Cerebellar cortex (tissue), 1 donor: ENCODE data around the gene CHAC2.
"Not testable (repeated sequence)": the region's sequence is repeated elsewhere in the genome, so short reads cannot be mapped to it uniquely, and the experiment has no call there.

ENCODE experiments used
- DNase-seq: peaks from one replicate; pipeline ENCODE4 v3.0.0-alpha.2; 2015; ENCODE audit warnings: low spot score

Gene CHAC2

DNA sequence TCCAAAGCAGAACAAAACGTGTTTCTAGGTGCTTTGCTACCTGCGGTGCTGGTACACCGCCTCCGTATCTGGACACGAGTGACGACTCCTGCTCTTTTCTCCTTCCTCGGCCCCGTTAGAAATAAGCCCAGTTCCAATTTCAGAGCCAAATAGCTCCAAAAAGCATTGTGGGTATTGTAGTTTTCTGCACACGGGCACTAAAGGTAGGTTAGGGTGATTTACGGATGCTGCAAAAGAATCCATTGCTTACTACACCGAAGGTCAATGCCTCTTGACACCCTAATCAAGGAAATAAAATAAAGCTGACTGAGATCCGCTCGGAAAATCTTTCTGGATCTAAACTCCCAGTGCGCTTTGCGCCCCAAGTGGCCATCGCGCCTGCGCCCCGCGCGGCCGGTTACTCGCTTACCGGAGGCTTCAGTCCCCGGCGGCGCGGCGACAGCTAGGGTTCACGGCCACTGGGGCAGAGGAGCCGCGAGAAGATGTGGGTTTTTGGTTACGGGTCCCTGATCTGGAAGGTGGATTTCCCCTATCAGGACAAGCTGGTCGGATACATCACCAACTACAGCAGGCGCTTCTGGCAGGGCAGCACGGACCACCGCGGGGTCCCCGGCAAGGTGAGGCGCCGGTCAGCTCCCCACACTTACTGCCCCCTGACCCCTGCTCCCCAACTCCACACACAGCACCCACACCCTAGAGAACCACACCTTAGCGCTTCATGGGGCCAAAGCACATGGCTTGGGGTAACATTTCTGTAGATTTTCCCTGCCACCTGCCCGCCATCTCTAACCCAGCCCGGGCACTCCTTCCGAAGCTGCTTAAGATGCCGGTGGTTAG lies at the start of gene CHAC2:
Gene CHAC2, plus strand, starts transcription at position 400 of the 837 bp plus-strand sequence. Its CDS starts 83 bp downstream, at position 483.
- DNase-seq: peak; percentile 86

DNA sequence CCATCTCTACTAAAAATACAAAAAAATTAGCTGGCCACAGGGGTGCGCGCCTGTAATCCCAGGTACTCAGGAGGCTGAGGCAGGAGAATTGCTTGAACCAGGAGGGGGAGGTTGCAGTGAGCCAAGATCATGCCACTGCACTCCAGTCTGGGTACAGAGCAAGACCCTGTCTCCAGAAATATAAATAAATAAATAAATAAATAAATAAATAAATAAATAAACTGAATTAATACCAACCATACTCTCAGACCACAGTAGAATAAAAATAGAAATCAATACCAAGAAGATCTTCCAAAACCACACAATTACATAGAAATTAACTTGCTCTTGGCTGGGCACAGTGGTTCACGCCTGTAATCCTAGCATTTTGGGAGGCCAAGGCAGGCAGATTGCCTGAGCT lies 46.7 kb upstream of the CHAC2 start:
- not testable (repeated sequence) for DNase-seq

DNA sequence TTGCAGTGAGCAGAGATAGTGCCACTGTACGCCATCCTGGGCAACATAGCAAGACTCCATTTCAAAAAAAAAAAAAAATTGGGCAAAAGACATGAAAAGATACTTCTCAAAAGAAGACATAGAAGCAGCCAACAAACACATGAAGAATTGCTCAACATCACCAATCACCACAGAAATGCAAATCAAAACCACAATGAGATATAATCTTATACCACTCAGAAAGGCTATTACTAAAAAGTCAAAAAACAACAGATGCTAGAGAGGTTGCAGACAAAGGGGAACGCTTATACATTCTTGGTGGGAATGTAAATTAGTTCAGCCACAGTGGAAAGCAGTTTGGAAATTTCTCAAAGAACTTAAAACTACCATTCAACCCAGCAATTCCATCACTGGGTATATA lies 43.1 kb upstream of the CHAC2 start:
- DNase-seq: no peak

DNA sequence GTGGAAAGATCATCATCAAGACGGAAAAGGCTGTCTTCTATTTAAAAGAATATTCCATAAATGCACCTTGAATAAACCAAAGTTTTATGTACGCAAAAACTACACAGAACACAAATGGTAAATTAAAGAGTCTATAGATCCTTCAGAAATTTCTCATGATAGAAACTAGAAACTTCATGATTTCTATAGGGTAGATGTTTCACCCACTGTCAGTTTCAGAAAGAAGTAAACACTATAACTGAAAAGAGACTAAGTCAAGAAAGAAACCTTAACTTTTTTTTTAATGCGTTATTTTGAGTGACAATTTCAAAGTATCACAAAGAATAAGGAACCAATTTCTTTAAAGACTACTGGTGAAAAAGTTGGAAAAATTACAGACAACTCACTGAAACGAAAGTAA lies 41.9 kb upstream of the CHAC2 start:
- no peak for DNase-seq

DNA sequence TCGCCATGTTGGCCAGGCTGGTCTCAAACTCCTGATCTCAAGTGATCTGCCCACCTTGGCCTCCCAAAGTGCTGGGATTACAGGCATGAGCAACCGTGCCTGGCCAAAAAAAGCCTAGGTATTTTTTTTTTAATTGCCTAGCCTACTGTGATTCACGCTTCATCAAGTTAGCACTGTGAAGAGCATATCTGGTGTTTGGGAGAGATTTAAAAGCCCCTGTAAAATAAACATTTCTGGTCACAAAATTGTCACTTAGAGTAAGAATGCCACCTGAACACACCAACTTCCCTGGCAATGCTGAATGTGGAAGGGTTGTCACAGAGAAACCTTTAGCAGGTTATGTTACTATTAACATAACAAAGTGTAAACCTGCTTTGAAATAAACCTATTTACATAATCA lies 39.7 kb upstream of the CHAC2 start:
- DNase-seq: no peak

DNA sequence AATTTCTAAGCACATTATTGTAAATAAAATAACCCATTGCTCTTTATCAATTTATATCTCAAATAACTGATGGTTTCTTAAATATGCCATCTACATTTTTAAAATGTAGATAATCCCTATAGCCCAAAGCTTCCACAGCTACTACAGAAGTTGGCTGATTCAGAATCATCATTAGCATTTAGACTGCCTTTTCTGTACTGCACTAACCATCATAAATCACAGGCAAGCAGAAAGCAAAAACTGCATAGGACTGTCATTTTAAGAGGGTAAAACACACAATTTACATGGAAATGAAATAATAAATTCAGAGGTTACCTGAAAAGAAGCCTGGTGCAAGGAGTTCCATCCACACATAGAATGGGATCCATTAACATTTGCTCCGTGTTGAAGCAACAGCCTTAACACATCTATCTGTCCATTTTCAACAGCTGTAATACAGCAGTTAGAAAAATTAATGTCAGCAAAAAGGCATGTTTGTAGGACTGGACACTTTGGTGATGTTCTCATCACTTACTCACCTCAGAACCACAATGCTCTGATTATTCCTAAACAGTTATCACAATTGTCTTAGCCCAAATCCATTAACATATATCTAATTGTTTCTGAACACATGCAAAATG lies 38.4 kb upstream of the CHAC2 start:
- no peak for DNase-seq

DNA sequence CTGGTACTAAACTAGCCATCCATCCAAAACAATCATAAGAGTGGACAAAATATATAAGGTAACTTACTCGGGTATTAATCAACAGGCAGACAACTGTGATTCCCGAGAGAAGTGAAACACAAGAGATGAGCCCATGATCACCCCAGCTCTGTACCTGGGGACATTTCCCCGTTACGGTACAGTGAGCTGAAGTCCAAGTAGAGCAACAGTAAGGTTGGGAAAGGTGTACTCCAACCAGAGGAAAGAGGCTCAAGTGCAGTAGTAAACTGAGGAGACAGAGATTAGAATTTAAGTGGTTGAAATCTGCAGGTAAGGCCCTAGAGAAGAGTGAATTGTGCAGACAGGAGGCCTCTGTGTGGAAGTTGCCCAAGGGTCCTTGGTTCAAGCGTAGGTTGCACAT lies 30.5 kb upstream of the CHAC2 start:
- DNase-seq: no peak

DNA sequence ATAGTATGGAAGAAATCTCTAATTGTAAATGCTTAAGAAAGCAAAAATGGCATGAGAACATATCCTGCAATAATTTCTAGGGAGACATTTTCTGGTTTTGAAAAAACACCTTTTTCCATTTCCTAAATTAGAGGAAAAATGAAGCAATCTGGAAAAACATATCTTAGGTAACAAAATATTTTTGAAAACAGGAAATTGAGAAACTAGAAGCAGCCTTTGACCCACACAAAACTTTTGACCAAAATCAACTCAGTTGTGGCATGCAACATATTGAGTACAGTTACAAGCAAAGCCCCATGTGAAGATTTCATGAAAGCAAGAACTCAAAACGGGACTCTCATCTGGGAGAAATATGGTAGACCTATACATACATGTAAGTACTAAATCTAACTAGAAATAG lies 28.6 kb upstream of the CHAC2 start:
- no peak for DNase-seq

DNA sequence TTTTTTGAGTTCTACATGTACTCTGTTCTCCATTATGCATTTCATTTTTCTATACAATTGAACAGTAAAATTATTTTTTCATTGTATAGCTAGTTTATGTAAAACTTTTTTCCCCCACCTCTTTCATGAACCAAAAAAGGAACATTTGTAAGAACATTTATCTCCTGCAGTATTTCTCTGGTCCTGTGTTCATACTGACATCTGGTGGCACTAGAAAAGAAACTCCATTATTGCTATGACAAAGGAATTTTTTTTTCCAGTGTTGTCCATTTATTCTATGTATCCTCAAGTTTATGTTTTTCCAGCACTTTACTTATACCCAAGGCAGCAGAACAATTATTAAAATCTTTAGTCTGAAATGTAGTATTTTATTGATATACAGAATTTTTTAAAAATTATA lies 27.4 kb upstream of the CHAC2 start:
- peak; percentile 38 for DNase-seq

DNA sequence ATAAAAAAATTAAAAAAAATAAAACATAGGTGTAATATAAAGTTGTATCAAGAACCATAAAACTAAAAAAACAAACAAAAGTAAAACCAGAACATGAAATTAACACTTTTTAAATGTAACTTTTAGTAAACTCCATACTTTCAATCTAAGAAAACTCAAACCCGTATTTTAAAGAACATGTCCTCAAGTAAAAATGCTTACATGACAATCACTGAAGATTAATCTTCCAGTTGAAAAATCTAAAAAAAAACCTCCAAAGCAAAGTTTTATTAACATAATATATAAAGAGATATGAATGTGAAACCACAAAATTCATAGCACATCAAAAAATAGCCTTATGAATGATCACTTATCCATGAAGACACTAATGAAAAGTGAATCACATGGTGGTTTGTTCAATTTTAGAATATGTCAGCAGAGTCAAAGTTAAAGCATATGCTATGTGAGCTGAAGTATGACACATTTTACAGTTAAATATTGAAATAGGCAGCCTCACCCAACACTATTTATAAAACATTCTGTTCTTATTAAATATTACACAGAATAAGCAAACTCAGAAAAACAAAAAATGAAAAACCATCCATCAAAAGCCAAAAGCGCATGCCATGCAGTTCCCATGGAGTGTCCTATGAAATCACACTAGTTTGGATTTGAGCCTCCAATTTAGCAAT lies 23.1 kb upstream of the CHAC2 start:
- DNase-seq: no peak

DNA sequence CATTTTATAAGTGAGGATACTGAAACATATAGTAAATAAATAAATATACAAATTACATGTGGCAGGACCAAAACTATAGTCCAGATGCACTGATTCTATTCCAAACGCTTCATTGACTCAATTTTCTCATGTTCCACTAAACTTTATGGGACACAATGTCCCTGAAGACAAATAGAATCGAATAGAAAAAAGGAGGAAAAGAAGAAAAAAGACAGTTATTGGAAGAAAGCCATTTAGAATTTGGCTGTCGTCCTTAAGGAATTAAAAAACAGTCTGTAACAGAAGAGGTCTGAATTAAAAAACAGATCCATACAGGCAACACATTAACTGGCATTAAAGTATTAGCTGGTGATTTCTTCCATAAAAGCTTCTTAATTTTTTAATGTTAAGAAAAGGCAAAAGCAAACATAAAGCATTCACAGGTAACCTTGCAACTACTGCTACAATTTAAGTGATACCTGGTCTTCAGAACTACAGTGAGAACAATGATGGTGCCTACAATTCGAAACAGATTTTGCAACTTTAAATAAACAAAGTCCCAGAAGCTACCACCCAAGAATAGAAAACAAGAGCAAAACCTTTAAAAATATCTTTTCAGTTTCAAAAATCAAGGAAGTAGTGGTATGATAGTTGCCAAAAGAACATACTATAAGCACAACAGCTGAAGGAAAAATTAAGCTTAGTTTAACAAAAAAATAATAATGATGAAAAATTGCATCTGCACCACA lies 17.4 kb upstream of the CHAC2 start:
- no peak for DNase-seq

DNA sequence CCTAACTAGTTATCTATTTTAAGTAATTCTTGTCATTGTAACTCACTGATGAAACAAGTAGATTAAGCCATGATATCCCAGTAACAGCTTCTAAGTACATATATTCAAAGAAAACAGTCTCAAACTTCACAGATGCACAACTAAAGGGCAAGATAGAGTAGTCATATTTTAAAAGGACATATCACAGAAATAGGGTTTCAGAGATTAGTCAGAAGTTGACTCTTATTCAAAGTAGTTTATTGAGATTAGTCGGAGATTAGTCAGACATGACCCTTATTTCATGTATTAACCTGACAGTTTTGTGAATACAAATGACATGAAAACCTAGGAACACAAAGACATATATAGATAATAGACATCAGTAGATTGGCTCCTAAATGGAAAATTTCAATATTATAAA lies 15.9 kb upstream of the CHAC2 start:
- DNase-seq: no peak

DNA sequence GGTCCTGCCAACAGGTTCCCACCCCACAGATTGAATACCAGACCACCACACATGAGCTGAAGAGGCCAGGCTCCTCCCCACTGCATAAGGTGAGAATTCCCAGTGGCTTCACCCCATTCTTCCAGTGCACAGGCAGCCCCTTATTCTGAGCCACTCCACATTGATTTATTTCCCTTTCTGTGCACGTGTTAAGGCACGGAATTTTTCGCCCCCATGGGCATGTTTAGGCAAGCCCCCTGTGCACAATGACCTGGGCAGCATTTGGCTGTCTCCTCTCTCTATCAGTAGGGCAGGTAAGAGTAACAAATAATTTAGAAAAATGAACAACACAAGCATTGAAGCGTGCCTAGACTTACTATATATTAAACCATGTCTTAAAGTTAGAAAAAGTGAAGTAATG lies 15.2 kb upstream of the CHAC2 start:
- no peak for DNase-seq

DNA sequence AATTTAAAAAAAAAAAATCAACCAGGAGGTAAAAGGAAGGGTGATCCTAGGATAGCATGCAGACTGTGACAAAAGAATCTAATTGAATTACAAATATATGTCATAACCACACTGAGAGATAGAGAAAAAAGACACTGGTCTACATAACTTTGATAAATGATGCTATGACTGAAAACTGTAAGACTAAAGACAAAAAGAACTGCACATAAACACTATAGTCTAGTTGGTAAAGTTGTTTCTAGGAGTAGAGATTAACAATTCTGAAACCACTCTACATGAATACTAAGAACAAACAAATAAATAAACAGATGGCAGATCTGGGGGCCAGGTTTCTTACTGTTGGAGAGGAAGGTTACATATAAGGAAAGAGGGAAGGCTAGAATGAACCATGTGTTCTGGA lies 14.6 kb upstream of the CHAC2 start:
- no peak for DNase-seq

DNA sequence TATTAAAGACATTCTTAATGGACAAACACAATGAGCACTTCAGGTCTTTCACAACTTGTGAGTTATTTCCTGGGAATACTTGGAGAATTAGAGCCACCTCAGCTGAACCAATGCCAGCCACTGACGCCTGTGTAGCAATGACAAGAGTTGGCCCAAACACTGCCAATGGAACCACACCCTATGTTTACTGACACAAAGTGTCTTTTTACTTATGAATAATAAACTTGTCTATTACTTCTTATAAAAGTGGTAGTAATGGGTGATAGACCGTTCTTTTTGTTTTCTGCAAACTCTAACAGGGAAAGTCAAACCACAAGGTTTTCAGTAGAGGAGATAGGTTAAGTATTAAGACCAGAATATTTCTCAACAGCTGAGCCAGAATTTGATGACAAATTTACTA lies 12.5 kb upstream of the CHAC2 start:
- no peak for DNase-seq

DNA sequence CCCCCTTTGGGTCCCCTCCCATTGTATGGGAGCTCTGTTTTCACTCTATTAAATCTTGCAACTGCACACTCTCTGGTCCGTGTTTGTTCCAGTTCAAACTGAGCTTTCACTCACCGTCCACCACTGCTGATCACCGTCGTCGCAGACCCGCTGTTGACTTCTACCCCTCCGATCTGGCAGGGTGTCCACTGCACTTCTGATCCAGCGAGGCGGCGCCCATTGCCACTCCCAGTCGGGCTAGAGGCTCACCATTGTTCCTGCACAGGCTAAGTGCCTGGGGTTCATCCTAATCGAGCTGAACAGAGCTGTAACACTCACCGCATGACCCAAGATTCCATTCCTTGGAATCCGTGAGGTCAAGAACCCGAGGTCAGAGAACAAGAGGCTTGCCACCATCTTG lies 11.0 kb upstream of the CHAC2 start:
- DNase-seq: no peak

DNA sequence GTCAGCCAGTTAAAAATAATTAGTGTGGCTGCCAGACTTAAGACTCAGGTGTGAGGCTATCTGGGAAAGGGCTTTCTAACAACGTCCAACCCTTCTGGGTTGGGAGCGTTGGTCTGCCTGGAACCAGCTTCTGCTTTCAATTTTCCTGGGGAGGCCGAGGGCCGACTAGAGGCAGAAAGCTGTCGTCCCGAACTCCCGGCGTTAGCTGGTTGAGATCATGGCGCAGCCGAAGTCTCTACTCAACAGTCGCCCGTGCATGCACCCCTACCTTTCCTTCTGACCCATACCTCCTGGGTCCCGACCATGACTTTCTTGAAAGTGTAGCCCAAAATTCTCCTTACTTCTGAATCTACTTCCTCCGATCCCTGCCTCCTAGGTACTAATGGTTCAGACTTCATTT lies 10.4 kb upstream of the CHAC2 start:
- DNase-seq: not testable (repeated sequence)

DNA sequence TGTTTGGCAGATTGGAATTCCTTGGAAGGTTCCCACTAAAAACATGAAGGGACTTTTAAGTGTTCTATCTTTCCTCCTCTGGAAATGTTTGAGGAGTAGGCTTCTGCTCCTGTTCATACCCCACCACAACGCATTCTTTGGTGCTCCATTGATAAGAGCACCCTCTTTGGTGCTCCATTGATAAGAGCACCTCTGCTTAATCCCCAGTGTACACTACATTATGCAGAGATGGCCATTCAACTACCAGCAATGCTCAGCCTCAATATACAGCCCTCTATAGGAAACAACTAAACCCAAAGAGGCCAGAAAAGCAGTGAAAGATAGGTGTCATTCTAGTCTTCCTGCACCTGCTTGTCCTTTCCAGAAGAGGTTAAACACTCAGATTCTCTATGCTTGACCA lies 1.8 kb upstream of the CHAC2 start:
- no peak for DNase-seq

DNA sequence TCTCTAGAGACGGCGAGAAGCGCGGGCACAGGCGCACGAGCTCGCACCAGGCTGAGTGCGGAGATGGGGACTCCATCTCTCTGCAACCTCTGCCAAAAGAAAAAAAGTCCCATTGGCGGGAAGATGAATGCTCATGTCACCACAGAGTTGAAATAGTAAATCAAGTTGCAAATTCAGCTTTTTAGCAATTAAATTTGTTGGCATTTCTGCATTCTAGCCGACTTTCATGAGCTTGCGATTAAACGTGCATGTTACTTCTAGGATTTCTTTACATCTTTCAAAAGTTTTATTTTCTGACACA lies 588 bp downstream of the CHAC2 start:
- DNase-seq: peak; percentile 60

DNA sequence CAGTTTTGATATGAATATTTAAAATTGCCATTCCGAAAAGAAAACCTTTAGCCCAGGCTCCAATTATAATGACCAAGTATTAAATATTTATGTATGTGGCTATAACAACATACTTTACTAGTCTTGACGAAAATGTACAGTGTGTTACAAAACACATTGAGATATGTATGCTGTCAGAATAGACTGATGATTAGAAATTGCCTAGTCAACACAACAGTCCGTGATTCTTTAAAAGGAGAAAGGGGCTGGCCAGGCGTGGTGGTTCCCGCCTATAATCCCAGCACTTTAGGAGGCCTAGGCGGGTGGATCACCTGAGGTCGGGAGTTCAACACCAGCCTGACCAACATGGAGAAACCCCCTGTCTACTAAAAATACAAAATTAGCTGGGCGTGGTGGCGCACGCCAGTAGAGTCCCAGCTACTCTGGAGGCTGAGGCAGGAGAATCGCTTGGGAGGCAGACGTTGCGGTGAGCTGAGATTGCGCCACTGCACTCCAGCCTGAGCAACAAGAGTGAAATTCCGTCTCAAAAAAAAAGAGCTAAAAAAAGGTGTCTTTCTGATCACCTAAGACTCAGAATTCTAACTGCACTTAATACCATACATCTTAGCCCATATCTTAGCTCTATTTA lies 1.8 kb downstream of the CHAC2 start:
- DNase-seq: no peak

DNA sequence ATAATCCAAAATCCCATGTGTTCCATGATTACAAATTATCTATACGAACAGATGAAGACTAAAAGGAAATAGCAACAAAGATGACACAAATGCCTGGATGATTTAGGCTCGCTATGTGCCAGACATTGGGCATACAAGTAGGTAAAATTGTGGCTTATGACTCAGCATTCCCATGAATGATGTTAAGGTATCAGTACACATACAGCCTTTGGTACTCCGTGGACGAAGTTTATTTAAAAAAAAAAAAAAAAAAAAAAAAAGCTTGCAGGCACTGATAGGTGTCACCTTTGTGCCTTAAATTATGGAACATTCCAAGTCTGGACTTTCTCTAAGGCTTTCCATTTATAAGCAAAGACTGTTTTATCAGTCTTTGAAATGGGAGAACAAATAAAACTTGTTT lies 2.7 kb downstream of the CHAC2 start:
- DNase-seq: no peak

DNA sequence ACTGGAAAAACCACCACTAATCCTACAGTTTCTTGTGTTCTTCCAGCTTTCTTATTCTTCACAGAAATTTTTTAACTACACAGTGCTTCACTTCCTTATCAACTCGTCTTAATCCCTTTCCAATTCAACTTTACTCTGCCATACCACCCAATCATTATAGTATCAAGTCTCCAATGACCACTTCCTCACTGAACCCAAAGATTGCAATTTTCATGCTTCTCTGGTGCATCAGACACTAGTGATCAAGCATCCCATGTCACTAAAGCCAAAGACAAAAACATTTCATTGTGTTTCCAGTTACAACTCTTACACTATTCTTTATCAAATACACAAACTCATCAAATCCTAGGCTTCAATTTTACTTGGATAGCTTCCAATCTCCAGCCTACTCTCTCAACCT lies 9.5 kb downstream of the CHAC2 start:
- DNase-seq: no peak
